Gastroesophageal sphincter (tissue), 4 donors: ENCODE results near the gene MVB12B. TPM values are rescaled to one million over a fixed set of nuclear protein-coding genes. Genes with fewer than 3 reads are reported as not detected.

Source experiments
- ATAC-seq: fragments of 150-250 bp; one replicate; pipeline ENCODE4 v1.9.1; 2016; ENCODE audit warnings: mild to moderate bottlenecking, moderate library complexity
- H3K27ac ChIP-seq, 4 donors: fragments of 200-600 bp; sonication (generic) in 3 of 4; 1 replicate in 3 of 4; 2 replicates in 1 of 4; pipeline ENCODE4 v1.5.1; 2016 to 2019
- H3K27me3 ChIP-seq: fragments of 200-600 bp; sonication (generic); one replicate; pipeline ENCODE4 v1.5.1; 2019
- H3K36me3 ChIP-seq, 2 donors: fragments of 200-600 bp; sonication (generic); one replicate each; pipeline ENCODE4 v1.5.1; 2019; ENCODE audit warnings: control low read depth in 1 of 2
- H3K4me1 ChIP-seq, 3 donors: fragments of 200-600 bp; sonication (generic); 1 replicate in 2 of 3; 2 replicates in 1 of 3; pipeline ENCODE4 v1.5.1; 2016 to 2019; ENCODE audit warnings: control low read depth in 2 of 3
- H3K4me3 ChIP-seq, 2 donors: fragments of 200-600 bp; sonication (generic); one replicate each; pipeline ENCODE4 v1.5.1; 2019; ENCODE audit warnings: mild to moderate bottlenecking in 1 of 2, moderate library complexity in 1 of 2
- H3K9me3 ChIP-seq, 3 donors: fragments of 200-600 bp; sonication (generic); one replicate each; pipeline ENCODE4 v1.5.1; 2017 to 2019; ENCODE audit warnings: control low read depth in 2 of 3
- EP300 ChIP-seq: sonication (generic); formaldehyde crosslinking; IDR thresholded peaks from one replicate; pipeline ENCODE4 v1.6.1; 2017; ENCODE audit warnings: antibody characterized with exemption, mild to moderate bottlenecking
- POLR2A ChIP-seq, 2 donors: fragments of 450-650 bp; IDR thresholded peaks; one replicate each; pipeline ENCODE4 v1.6.1; 2017; ENCODE audit warnings: antibody characterized with exemption in 2 of 2, mild to moderate bottlenecking in 2 of 2, moderate library complexity in 1 of 2
- POLR2AphosphoS5 ChIP-seq: sonication (generic); formaldehyde crosslinking; IDR thresholded peaks from one replicate; pipeline ENCODE4 v1.6.1; 2017; ENCODE audit warnings: antibody characterized with exemption
- WGBS, 2 donors: methylation state at CpG; one replicate each; pipeline ENCODE4 v1.1.5; 2018; ENCODE audit warnings: low coverage in 1 of 2; 5-methylcytosine and 5-hydroxymethylcytosine counted together
- total RNA-seq, 4 donors: library from RNA; depleted of rRNA; stranded (reverse); fragments of >200 nt; gene quantifications; one replicate each; pipeline ENCODE4 v1.1.0, GENCODE V29; 2016
- TF ChIP-seq, protein P1 (sequence below), 4 experiments: fragments of 200-600 bp in 2 of 4; fragments of 450-650 bp in 2 of 4; sonication (generic) in 1 of 4; IDR thresholded peaks; one replicate each; pipeline ENCODE4 v1.5.1; 2017 to 2019; ENCODE audit warnings: antibody characterized with exemption in 4 of 4, mild to moderate bottlenecking in 2 of 4, moderate library complexity in 2 of 4

Gene MVB12B
- total RNA-seq, 4 donors from 2014 or later: 12.0 to 25.2 (median 15.9) TPM

DNA sequence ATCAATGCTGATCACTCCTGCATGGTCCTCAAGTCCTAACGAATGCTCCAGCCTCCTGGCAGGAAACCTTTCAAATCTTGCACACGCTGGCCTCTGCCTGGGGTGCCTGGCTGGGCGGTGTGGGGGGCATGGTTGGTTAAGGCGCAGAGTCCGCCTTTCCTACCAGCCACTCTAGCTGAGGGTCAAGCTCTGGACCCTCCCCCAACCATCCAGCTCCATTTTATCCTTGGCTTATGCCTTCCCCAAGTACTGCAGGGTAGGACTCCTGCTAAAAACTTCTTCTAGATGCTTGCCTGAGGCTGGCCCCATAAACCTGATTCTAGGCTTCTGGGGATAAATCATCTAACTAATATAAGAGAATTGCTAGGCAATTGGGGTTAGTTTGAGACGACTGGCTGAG, 808 bp upstream of the MVB12B start:
- 60% methylated on average over 2 of the region's 6 CpGs; no CpG with 5 or more reads in 1 of the 2 donors for WGBS, 2 donors
- no peaks in the 10 kb centered on the region for H3K27me3 ChIP-seq
- peaks cover 0 to 44% (median 10%) of the 10 kb centered on the region in 3 donors for H3K4me1 ChIP-seq
- peaks cover 0 to 15% (median 0%) of the 10 kb centered on the region in 3 donors for H3K9me3 ChIP-seq
- TF ChIP-seq POLR2AphosphoS5 (no peak), EP300 (no peak)
- TF ChIP-seq, protein P1, sequence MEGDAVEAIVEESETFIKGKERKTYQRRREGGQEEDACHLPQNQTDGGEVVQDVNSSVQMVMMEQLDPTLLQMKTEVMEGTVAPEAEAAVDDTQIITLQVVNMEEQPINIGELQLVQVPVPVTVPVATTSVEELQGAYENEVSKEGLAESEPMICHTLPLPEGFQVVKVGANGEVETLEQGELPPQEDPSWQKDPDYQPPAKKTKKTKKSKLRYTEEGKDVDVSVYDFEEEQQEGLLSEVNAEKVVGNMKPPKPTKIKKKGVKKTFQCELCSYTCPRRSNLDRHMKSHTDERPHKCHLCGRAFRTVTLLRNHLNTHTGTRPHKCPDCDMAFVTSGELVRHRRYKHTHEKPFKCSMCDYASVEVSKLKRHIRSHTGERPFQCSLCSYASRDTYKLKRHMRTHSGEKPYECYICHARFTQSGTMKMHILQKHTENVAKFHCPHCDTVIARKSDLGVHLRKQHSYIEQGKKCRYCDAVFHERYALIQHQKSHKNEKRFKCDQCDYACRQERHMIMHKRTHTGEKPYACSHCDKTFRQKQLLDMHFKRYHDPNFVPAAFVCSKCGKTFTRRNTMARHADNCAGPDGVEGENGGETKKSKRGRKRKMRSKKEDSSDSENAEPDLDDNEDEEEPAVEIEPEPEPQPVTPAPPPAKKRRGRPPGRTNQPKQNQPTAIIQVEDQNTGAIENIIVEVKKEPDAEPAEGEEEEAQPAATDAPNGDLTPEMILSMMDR (IDR thresholded peaks at IDR 0.05): no peak
- ATAC-seq: no peak
- peak overlapping the region; percentile 61 to 65 for H3K4me3 ChIP-seq
- no peaks in the 10 kb centered on the region for H3K36me3 ChIP-seq
- H3K27ac ChIP-seq: peak overlapping the region; percentile 90 to 95 (median 92)

DNA sequence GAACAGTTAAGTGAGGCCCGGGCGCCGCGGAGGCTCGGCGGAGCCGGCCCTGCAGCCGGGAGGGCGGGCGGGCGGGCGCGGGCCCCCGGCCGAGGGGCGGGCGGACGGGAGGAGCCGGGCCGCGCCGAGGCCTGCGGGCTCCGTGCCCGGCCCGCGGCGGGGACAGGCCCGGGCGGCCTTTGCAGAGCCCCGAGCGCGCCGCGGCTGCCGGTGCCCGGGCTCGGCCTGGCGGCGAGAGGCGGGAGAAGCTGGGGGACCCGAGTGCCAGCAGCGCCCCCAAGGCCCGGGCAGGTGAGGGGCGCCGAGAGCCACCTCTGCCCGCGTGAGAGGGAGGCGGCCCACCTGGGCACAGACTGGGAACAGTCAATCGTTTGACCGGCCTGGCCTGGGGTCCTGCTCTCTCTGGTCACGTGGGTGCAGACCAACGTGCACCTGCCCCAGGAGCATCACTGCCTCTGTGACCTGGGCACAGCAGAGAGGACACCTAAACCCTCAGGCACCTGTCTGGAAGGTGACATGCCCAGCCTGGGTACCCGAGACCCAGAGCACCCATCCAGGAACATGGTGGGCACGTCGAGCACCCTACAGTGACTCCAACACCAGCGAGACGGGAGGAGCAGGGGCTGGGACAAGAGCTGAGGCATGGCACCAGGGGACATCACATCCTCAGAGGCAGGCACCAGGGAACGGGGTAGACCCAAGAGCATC, 531 bp downstream of the MVB12B start:
- Histone ChIP-seq H3K27ac (peak overlapping the region; percentile 32 to 95 (median 92)), H3K9me3 (peaks cover 0 to 15% (median 0%) of the 10 kb centered on the region in 3 donors), H3K36me3 (no peaks in the 10 kb centered on the region), H3K4me3 (peak overlapping the region; percentile 61 to 65), H3K4me1 (peaks cover 0 to 50% (median 10%) of the 10 kb centered on the region in 3 donors), H3K27me3 (no peaks in the 10 kb centered on the region)
- peak; percentile 84 for ATAC-seq
- TF ChIP-seq POLR2AphosphoS5 (no peak), EP300 (no peak), POLR2A (IDR thresholded peaks at IDR 0.05) (peak in 1 of 2 donors; percentile 23)
- TF ChIP-seq, protein P1 (IDR thresholded peaks at IDR 0.05): no peak
- 16% methylated on average over 5 of the region's 59 CpGs; no CpG with 5 or more reads in 1 of the 2 donors for WGBS, 2 donors

DNA sequence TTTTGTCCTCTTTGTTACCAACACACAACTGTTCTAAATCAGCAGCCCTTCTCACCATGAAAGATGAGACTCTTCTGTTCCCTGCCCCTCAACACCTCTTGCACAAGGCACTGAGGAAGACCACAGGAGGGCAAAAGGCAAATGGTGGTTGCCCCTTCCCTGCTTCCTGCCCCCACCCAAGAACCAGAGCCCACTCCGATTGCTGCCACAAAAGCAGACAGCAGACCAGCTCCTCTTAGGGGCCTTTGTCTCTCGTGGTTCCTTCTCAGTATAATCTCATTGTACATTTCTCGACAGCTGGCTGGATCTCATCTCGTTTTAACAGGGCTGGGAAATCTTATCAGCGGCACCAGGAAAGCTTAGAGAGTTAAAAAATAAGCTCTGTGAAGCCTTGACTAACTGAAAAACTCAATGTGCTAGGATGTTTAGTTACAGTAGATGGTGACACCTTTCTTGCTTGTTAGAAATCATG, 1.1 kb downstream of the MVB12B start:
- peaks cover 0 to 56% (median 10%) of the 10 kb centered on the region in 3 donors for H3K4me1 ChIP-seq
- peaks cover 0 to 15% (median 0%) of the 10 kb centered on the region in 3 donors for H3K9me3 ChIP-seq
- no peaks in the 10 kb centered on the region for H3K27me3 ChIP-seq
- 19% methylated on average over 3 of the region's 5 CpGs; no CpG with 5 or more reads in 1 of the 2 donors for WGBS, 2 donors
- peak overlapping the region; percentile 61 to 65 for H3K4me3 ChIP-seq
- TF ChIP-seq, protein P1 (IDR thresholded peaks at IDR 0.05): no peak
- no peak for TF ChIP-seq EP300
- no peak for TF ChIP-seq POLR2AphosphoS5
- no peak for TF ChIP-seq POLR2A (IDR thresholded peaks at IDR 0.05)
- no peak for ATAC-seq
- no peaks in the 10 kb centered on the region for H3K36me3 ChIP-seq
- peak overlapping the region; percentile 32 to 95 (median 92) for H3K27ac ChIP-seq

DNA sequence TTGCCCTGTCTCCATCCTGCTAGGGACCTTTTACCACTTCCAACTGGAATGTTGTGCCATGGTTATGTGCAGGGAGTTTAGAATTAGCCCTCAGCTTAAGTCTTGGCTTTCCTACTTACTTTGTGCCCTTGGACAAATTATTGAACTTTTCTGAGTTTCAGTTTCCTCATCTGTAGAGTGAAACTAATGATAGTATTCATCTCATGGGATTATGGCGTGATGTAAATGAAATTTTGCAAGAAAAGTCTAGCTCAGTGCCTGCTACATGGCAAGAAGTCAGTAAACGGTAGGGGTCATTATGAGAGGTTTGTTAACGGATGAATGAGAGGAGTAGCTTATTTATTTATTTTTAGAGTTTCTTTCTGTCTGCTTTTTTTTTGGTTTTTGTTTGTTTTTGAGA, 1.8 kb downstream of the MVB12B start:
- Histone ChIP-seq H3K27me3 (no peaks in the 10 kb centered on the region), H3K27ac (peak overlapping the region in 1 of 4 donors; percentile 95), H3K36me3 (no peaks in the 10 kb centered on the region), H3K4me3 (no peak overlapping the region), H3K9me3 (peaks cover 0 to 15% (median 0%) of the 10 kb centered on the region in 3 donors), H3K4me1 (peaks cover 0 to 63% (median 10%) of the 10 kb centered on the region in 3 donors)
- ATAC-seq: no peak
- WGBS, 2 donors: 86 to 91% methylated on average over 3 of the region's 3 CpGs
- TF ChIP-seq, protein P1 (IDR thresholded peaks at IDR 0.05): no peak
- TF ChIP-seq POLR2A (IDR thresholded peaks at IDR 0.05) (no peak), EP300 (no peak)
